Effector memory CD4-positive, alpha-beta T cell (primary cell): Measurements from ENCODE around the gene NPY5R.

Experiments used
- DNase-seq, 3 donors: peaks; one replicate each; pipeline ENCODE4 v3.0.0-alpha.2; 2020
- H3K27ac ChIP-seq: 2 replicates; pipeline ENCODE4 v1.7.0; 2013; ENCODE audit warnings: mild to moderate bottlenecking, low read length, moderate library complexity; ENCODE audit not compliant: insufficient read depth, poor library complexity, severe bottlenecking
- H3K27me3 ChIP-seq: replicated peaks from 2 replicates; pipeline ENCODE4 v1.7.0; 2013; ENCODE audit warnings: mild to moderate bottlenecking, low read length; ENCODE audit not compliant: insufficient read depth, control insufficient read depth, poor library complexity, severe bottlenecking
- H3K36me3 ChIP-seq: 2 replicates; pipeline ENCODE4 v1.7.0; 2013; ENCODE audit warnings: mild to moderate bottlenecking, low read length, moderate library complexity; ENCODE audit not compliant: control insufficient read depth, insufficient read depth
- H3K4me1 ChIP-seq: 2 replicates; pipeline ENCODE4 v1.7.0; 2013; ENCODE audit warnings: low read length, mild to moderate bottlenecking; ENCODE audit not compliant: control insufficient read depth, insufficient read depth, poor library complexity, severe bottlenecking
- H3K4me3 ChIP-seq: 2 replicates; pipeline ENCODE4 v1.7.0; 2013; ENCODE audit warnings: low read length, low read depth, mild to moderate bottlenecking; ENCODE audit not compliant: insufficient read depth, poor library complexity, severe bottlenecking
- H3K9me3 ChIP-seq: 2 replicates; pipeline ENCODE4 v1.7.0; 2013; ENCODE audit warnings: mild to moderate bottlenecking, low read length, moderate library complexity; ENCODE audit not compliant: control insufficient read depth
- total RNA-seq, 3 donors: gene quantifications; one replicate each; lab custom pipeline; 2026; lab: John Stamatoyannopoulos, UW

Gene NPY5R
- total RNA-seq, result 0 reads per million in 3 donors

DNA sequence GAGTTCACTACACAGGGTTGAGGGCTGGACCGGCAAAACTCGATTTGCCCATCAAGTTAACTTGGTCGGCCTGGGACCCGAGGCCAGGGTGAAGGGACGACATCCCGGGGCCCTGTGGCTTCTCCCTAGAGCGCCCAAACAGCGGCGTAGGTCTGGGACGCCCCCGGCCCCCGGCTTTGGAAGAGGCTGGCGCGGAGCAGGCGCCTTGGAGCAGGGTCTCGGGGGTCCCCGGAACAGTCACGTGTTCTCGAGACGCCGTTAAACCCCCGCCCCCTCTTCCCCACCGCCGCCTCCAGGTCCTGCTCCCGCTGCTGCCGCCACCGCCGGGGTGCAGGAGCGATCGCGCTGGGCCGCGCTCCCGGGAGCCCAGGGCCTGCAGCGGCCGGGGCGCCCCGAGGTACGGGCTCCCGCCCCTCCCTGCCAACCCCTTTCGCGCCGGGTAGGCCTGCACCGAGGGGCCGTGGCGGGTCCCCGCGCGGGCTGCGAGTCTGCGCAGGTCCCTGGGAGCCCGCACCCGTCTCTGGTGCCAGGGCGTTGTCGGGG is at the start of gene NPY5R:
Gene NPY5R, plus strand, starts transcription at position 289 of the 543 bp plus-strand sequence. CDS start 6,382 bp downstream, outside the sequence.
- Histone ChIP-seq H3K4me3 (no peak within 1 kb of the TSS), H3K27me3 (peaks cover 6% of the 10 kb centered on the region), H3K9me3 (no peaks in the 10 kb centered on the region), H3K36me3 (no peaks in the 10 kb centered on the region), H3K27ac (no peak within 1 kb of the TSS), H3K4me1 (no peaks in the 10 kb centered on the region)
- no peak for DNase-seq

DNA sequence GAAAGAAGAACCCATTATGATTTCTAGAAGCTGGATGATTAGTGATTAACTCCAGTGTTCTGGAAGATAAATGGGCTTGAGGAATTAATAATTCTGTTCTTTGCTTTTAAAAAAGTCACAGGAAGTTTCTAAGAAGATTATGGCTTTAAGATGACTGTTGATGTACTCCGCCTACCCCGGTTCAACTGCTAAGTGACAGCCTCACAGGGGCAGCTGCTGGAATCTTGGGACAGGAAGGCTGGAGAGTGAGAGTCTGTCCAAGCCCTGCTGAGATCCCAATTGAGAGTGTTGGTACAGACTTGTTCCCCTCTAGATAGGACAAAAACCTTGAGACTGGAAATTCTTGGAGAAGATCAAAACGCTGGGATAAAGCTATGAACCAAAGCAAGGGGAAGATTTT is 48.6 kb upstream of the NPY5R start:
- Histone ChIP-seq H3K4me3 (no peak overlapping the region), H3K27ac (no peak overlapping the region), H3K27me3 (no peaks in the 10 kb centered on the region), H3K9me3 (no peaks in the 10 kb centered on the region), H3K36me3 (no peaks in the 10 kb centered on the region), H3K4me1 (no peaks in the 10 kb centered on the region)
- no peak for DNase-seq

DNA sequence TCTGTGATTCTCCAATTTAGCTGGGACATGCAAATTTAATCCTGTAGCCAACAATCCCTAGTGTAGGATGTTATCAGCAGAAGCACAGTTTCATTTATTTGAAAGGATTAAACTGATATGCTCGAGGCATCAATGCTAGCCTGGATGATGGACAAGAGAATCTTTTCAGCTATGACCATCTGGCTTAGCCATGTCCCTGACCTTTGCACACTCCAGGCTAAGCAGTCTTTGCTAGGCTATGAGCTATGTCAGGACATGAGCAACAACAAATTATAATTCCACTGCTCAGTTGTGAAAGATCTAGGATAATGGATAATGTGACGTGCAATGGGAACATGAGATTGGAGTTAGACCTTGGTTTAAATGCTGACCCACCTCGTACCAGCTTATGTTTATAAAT is 43.2 kb upstream of the NPY5R start:
- Histone ChIP-seq H3K36me3 (no peaks in the 10 kb centered on the region), H3K4me3 (no peak overlapping the region), H3K4me1 (no peaks in the 10 kb centered on the region), H3K27ac (no peak overlapping the region), H3K9me3 (no peaks in the 10 kb centered on the region), H3K27me3 (no peaks in the 10 kb centered on the region)
- DNase-seq, result no peak

DNA sequence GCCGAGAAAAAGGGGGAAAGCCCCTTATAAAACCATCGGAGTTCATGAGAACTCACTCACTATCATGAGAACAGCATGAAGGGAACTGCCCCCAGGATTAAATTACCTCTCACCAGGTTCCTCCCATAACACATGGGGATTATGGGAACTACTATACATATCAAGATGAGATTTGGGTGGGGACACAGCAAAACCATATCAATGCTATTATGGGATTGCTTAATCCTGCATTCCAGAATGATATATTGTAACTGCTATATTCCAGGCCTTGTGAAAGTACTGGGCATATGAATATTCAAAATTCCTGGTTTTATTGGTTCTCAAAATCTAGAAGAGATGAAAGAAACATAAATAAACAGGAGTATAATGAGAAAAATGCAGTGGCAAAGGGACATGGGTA is 40.6 kb upstream of the NPY5R start:
- DNase-seq, result no peak
- Histone ChIP-seq H3K27me3 (no peaks in the 10 kb centered on the region), H3K9me3 (no peaks in the 10 kb centered on the region), H3K4me1 (no peaks in the 10 kb centered on the region), H3K27ac (no peak overlapping the region), H3K36me3 (no peaks in the 10 kb centered on the region), H3K4me3 (no peak overlapping the region)

DNA sequence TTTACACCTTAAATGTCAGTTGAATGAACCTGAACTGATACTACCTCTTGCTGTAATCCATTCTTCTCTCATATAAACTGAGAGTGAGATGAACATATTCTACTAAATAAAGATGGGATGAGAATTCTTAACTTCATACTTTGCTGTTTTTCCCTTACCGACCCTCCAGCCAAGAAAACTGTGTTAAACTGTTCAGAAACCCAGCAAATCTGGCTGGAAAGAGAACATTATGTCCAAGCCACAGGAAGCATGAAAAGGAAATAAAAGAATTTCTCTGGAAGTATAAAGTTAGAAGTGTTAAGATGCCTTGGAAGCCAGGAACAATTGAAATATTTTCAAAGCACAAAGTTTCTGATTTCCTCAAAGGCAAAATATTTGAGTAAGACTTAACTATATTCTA is 34.2 kb upstream of the NPY5R start:
- no peaks in the 10 kb centered on the region for H3K27me3 ChIP-seq
- no peak overlapping the region for H3K27ac ChIP-seq
- H3K4me1 ChIP-seq, result no peaks in the 10 kb centered on the region
- H3K36me3 ChIP-seq, result no peaks in the 10 kb centered on the region
- no peak for DNase-seq
- no peaks in the 10 kb centered on the region for H3K9me3 ChIP-seq
- H3K4me3 ChIP-seq, result no peak overlapping the region

DNA sequence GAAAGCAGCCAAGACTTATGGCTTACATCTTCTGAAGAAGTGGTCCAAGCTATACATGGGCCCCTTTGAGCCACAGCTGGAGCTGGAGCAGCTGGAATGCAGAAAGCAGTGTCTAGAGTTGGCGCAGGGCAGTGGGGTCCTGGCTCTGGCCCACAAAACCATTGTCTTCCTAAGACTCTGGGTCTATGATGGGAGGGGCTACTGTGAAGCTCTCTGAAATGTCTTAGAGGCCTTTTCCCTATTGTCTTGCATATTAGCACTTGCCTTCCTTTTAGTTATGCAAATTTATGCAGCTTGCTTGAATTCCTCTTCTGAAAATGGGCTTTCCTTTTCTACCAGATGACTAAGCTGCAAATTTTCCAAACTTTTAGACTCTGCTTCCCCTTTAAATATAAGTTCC is 26.6 kb upstream of the NPY5R start:
- Histone ChIP-seq H3K27me3 (no peaks in the 10 kb centered on the region), H3K27ac (no peak overlapping the region), H3K36me3 (no peaks in the 10 kb centered on the region), H3K4me3 (no peak overlapping the region), H3K9me3 (peaks cover 8% of the 10 kb centered on the region), H3K4me1 (no peaks in the 10 kb centered on the region)
- DNase-seq, result no peak

DNA sequence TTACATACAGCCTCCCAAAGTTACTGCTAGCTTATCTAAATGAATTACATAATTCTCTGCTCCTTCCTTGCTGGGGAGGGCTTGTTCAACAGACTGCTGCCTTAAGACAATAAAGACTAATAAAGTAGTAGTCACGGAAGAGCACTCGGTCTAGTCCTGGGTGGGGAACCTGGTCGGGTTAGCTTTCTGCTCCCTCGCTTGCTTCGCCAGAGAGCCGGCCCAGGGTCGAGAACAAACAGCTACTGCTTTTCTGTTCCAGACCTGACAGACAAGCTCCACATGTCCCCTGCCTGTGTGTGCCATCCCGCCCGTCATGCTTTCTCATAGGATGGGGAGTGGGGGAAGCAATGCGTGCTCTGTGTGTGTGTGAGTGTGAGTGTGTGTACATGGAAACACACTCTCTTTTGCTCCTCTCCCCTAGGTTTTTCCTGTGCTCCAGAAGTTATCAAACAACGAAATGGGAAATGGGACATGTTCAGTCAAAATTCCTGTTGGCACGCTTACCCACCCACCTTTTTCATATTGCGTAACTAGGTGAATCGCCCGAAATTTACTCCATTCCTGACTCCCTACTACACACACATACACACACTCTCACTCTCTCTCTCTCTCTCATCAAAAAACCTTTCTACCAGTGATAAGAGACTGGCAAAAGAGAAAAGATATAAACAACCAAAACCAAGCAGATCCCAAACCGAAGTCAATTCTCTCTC is 12.6 kb upstream of the NPY5R start:
- Histone ChIP-seq H3K27ac (no peak overlapping the region), H3K9me3 (no peaks in the 10 kb centered on the region), H3K4me1 (no peaks in the 10 kb centered on the region), H3K4me3 (no peak overlapping the region), H3K27me3 (peaks cover 24% of the 10 kb centered on the region), H3K36me3 (no peaks in the 10 kb centered on the region)
- DNase-seq, result no peak

DNA sequence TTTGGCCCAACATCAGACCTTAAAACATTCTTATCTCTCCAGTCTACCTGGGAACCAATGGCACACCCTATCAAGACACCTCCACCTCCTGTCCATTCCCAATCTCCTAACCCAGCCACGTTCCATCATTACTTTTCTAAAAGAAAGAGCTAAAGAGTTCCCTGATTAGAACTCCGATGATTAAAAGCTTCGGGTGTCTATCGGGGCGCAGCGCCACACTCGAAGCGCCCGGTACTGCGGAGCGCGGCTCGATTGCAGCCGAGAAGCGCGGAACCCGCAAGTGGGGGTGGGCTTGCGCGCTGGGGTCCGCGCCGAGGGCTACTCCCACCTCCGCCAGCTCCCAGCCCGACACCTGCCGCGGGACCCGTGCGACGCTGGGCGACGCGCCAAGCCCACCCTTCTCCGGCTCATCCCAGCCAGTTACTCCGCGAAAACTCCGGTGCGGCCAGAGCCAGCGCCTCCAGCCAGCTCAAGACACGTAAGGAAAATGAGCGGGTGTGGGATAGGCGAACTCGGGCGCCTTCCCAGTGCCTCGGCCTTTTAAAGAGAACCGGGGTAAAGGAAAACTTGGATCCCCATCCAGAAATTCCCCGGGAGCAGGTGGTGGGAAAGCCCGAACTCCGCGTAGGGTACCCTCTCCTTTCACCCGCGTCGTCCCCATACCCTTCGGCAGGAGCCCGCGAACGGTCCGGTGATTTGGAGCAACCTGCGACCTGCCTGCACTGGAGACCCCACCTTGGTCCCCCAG is 11.9 kb upstream of the NPY5R start:
- Histone ChIP-seq H3K4me3 (no peak overlapping the region), H3K27ac (no peak overlapping the region), H3K9me3 (no peaks in the 10 kb centered on the region), H3K4me1 (no peaks in the 10 kb centered on the region), H3K27me3 (peaks cover 24% of the 10 kb centered on the region), H3K36me3 (no peaks in the 10 kb centered on the region)
- DNase-seq, result no peak

DNA sequence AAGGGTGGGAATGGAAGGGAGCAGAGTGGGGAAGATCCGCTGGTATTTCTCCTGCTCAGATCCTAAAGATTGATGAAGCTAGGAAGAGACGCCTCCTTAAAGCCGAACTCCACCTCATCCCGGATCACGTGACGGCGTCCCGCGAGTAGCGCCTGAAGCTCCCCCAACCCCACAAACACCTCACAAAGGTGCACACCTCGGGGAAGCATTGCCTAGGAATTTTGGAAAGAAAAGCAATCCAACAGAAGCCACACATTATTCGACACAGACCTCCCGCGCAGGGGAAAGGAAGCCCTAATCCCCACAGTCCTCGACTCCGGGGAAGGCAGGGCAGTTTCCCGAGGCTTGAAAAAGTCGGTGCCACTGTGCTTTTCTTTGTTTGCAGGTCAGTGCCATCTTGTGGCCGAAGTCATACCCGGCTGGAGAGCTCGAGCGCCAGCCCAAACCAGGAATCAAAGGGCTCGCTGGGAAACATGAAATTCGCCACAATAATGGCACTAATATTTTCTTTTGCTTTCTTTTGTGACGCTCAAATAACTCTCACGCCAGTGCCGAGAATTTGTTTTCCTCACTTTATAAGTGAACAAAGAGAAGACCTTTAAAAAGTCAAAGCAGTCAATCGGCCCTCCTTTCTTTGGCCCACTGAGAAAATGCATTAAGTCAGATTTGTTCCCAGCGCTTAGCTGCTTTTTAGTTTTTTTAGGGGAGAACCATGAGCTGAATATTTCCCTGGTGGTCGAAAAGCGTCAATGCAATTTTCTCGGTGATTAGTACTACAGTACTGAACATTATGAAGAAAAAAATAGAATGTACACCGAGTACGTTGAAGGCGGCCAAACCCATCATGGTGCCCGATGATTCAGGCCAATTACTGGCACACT is 10.9 kb upstream of the NPY5R start, which contains the start of gene NPY1R:
Gene NPY1R, minus strand, starts transcription at position 71 of the 881 bp plus-strand sequence. CDS start 6,042 bp downstream, outside the sequence.
- Histone ChIP-seq H3K4me3 (no peak within 1 kb of the TSS), H3K36me3 (no peaks in the 10 kb centered on the region), H3K4me1 (no peaks in the 10 kb centered on the region), H3K27me3 (peaks cover 24% of the 10 kb centered on the region), H3K27ac (no peak within 1 kb of the TSS), H3K9me3 (no peaks in the 10 kb centered on the region)
- no peak for DNase-seq
